Measurements from ENCODE around the gene ERCC4.

- TF ChIP-seq EZH2 (IDR thresholded peaks at IDR 0.05; ENCODE audit: insufficient read depth, poor library complexity, severe bottlenecking), result no peak
- TF ChIP-seq EZH2phosphoT487 (IDR thresholded peaks at IDR 0.05; ENCODE audit: insufficient read depth, low read depth), result no peak
These were observed at the start of gene ERCC4 for GRCh38 chr16:13919683-13920509.
